ENCODE data around the gene ANAPC16. TPM values are rescaled to one million over a fixed set of nuclear protein-coding genes. Genes with fewer than 3 reads are reported as not detected.
"Not testable (repeated sequence)": the region's sequence is repeated elsewhere in the genome, so short reads cannot be mapped to it uniquely, and the experiment has no call there.

The ANAPC16 gene
- total and polyA plus RNA-seq, 2 experiments from 2014 or later: 77.5 to 126 TPM

DNA sequence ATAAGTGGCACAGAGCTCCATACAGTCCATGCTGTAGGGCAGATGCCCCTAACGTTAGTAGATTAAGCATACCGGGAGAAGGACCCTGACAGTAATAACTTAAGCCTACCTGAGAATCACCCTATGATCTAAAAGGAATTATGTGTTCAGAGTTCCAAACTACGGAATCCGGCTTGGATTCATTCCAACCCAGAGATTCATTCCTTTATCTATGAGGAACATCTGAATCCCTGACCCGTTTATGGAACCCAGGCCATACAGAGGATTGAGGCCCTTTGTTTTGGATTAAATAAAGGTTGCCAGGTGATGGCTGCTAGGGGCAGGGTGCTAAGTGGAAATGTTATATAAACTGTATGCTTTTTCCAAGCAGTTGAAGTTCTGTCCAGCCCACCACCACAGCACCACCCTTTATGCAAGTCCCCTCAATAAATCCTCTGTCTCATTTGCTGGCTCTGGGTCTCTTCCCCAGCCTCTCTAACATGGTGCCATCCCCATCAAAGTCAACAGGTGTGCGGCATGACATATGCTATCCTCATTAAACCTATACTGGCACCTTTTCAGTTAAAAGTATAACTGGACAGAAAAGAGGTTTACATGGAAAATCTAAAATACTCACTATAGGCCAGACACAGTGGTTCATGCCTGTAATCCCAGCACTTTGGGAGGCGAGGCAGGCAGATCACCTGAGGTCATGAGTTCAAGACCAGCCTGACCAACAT is 9.1 kb upstream of the ANAPC16 start (continued):
- TF ChIP-seq, protein P1, sequence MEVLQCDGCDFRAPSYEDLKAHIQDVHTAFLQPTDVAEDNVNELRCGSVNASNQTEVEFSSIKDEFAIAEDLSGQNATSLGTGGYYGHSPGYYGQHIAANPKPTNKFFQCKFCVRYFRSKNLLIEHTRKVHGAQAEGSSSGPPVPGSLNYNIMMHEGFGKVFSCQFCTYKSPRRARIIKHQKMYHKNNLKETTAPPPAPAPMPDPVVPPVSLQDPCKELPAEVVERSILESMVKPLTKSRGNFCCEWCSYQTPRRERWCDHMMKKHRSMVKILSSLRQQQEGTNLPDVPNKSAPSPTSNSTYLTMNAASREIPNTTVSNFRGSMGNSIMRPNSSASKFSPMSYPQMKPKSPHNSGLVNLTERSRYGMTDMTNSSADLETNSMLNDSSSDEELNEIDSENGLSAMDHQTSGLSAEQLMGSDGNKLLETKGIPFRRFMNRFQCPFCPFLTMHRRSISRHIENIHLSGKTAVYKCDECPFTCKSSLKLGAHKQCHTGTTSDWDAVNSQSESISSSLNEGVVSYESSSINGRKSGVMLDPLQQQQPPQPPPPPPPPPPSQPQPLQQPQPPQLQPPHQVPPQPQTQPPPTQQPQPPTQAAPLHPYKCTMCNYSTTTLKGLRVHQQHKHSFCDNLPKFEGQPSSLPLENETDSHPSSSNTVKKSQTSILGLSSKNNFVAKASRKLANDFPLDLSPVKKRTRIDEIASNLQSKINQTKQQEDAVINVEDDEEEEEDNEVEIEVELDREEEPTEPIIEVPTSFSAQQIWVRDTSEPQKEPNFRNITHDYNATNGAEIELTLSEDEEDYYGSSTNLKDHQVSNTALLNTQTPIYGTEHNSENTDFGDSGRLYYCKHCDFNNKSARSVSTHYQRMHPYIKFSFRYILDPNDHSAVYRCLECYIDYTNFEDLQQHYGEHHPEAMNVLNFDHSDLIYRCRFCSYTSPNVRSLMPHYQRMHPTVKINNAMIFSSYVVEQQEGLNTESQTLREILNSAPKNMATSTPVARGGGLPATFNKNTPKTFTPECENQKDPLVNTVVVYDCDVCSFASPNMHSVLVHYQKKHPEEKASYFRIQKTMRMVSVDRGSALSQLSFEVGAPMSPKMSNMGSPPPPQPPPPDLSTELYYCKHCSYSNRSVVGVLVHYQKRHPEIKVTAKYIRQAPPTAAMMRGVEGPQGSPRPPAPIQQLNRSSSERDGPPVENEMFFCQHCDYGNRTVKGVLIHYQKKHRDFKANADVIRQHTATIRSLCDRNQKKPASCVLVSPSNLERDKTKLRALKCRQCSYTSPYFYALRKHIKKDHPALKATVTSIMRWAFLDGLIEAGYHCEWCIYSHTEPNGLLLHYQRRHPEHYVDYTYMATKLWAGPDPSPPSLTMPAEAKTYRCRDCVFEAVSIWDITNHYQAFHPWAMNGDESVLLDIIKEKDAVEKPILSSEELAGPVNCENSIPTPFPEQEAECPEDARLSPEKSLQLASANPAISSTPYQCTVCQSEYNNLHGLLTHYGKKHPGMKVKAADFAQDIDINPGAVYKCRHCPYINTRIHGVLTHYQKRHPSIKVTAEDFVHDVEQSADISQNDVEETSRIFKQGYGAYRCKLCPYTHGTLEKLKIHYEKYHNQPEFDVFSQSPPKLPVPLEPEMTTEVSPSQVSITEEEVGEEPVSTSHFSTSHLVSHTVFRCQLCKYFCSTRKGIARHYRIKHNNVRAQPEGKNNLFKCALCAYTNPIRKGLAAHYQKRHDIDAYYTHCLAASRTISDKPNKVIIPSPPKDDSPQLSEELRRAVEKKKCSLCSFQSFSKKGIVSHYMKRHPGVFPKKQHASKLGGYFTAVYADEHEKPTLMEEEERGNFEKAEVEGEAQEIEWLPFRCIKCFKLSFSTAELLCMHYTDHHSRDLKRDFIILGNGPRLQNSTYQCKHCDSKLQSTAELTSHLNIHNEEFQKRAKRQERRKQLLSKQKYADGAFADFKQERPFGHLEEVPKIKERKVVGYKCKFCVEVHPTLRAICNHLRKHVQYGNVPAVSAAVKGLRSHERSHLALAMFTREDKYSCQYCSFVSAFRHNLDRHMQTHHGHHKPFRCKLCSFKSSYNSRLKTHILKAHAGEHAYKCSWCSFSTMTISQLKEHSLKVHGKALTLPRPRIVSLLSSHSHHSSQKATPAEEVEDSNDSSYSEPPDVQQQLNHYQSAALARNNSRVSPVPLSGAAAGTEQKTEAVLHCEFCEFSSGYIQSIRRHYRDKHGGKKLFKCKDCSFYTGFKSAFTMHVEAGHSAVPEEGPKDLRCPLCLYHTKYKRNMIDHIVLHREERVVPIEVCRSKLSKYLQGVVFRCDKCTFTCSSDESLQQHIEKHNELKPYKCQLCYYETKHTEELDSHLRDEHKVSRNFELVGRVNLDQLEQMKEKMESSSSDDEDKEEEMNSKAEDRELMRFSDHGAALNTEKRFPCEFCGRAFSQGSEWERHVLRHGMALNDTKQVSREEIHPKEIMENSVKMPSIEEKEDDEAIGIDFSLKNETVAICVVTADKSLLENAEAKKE (CRISPR knock-in tag; IDR thresholded peaks at IDR 0.05): no peak
- TF ChIP-seq POLR2AphosphoS5 (IDR thresholded peaks at IDR 0.05; ENCODE audit: low read depth) (no peak), ZNF114 (CRISPR knock-in tag; IDR thresholded peaks at IDR 0.05) (no peak), CTCF (conservative IDR thresholded peaks at IDR 0.05; ENCODE audit: low read depth in 2 of 2) (no peak), ZNF331 (CRISPR knock-in tag; IDR thresholded peaks at IDR 0.05; ENCODE audit: low read depth) (no peak)

- H3K27ac Mint-ChIP-seq; H4K20me1 ChIP-seq (replicated peaks; ENCODE audit: insufficient read depth): not testable (repeated sequence)
Measured at GRCh38 chr10:72208526-72208925, 7.3 kb upstream of the ANAPC16 start.

GRCh38 chr10:72211381-72211780 is 4.4 kb upstream of the ANAPC16 start:
- H3F3A ChIP-seq (replicated peaks; ENCODE audit: low read depth); H3K27ac ChIP-seq (ENCODE audit: low read depth); H3K9me2 ChIP-seq (ENCODE audit: insufficient read depth); DNase-seq (ENCODE audit: low spot score); H3K9me3 Mint-ChIP-seq; H3K4me3 ChIP-seq; H3K36me3 ChIP-seq (ENCODE audit: insufficient read depth); H3K27me3 Mint-ChIP-seq (ENCODE audit: insufficient read depth, low read depth, poor library complexity); H2AFZ ChIP-seq; H3K27ac Mint-ChIP-seq; H3K4me1 Mint-ChIP-seq; H3K4me1 ChIP-seq (ENCODE audit: insufficient read depth); ATAC-seq; H3K27me3 ChIP-seq (ENCODE audit: insufficient read depth); H3K4me3 Mint-ChIP-seq; H3K4me2 ChIP-seq; H4K20me1 ChIP-seq (replicated peaks; ENCODE audit: insufficient read depth): not testable (repeated sequence)
- peaks cover 24% of the 10 kb centered on the region for H3K36me3 Mint-ChIP-seq (ENCODE audit: low read depth)
- peaks cover 20% of the 10 kb centered on the region for H3K79me2 ChIP-seq (replicated peaks; ENCODE audit: insufficient read depth)

More at GRCh38 chr10:72208526-72208925, 7.3 kb upstream of the ANAPC16 start:
- not testable (repeated sequence) for H3K27me3 Mint-ChIP-seq (ENCODE audit: insufficient read depth, low read depth, poor library complexity); H3F3A ChIP-seq (replicated peaks; ENCODE audit: low read depth); H3K79me2 ChIP-seq (replicated peaks; ENCODE audit: insufficient read depth); H3K4me1 Mint-ChIP-seq; H3K27ac ChIP-seq (ENCODE audit: low read depth); H3K9me3 Mint-ChIP-seq; H3K4me3 ChIP-seq; H3K27me3 ChIP-seq (ENCODE audit: insufficient read depth); H3K4me1 ChIP-seq (ENCODE audit: insufficient read depth); H3K9me2 ChIP-seq (ENCODE audit: insufficient read depth); H3K4me2 ChIP-seq; ATAC-seq; H3K4me3 Mint-ChIP-seq; H2AFZ ChIP-seq; DNase-seq (ENCODE audit: low spot score); H3K36me3 ChIP-seq (ENCODE audit: insufficient read depth)
- peaks cover 30% of the 10 kb centered on the region for H3K36me3 Mint-ChIP-seq (ENCODE audit: low read depth)

- H3K9me2 ChIP-seq (ENCODE audit: insufficient read depth); H2AFZ ChIP-seq; H3F3A ChIP-seq (replicated peaks; ENCODE audit: low read depth); H3K4me1 Mint-ChIP-seq; H3K4me3 Mint-ChIP-seq; H4K20me1 ChIP-seq (replicated peaks; ENCODE audit: insufficient read depth); H3K9me3 Mint-ChIP-seq; H3K36me3 ChIP-seq (ENCODE audit: insufficient read depth); H3K27ac Mint-ChIP-seq; H3K4me2 ChIP-seq; H3K4me3 ChIP-seq; H3K4me1 ChIP-seq (ENCODE audit: insufficient read depth); H3K27me3 ChIP-seq (ENCODE audit: insufficient read depth); DNase-seq (ENCODE audit: low spot score); ATAC-seq; H3K27ac ChIP-seq (ENCODE audit: low read depth): not testable (repeated sequence)
- Mint-ChIP-seq H3K36me3 (ENCODE audit: low read depth) (peaks cover 23% of the 10 kb centered on the region), H3K27me3 (ENCODE audit: insufficient read depth, low read depth, poor library complexity) (peaks cover 10% of the 10 kb centered on the region)
- H3K79me2 ChIP-seq (replicated peaks; ENCODE audit: insufficient read depth): peaks cover 25% of the 10 kb centered on the region
Measured at GRCh38 chr10:72211832-72212231, 4.0 kb upstream of the ANAPC16 start.

Data from GM23338 (cell line).